Testis (tissue), 2 donors: ENCODE results near the gene PHF2.

Experiments used
- POLR2A ChIP-seq: fragments of 450-650 bp; IDR thresholded peaks from one replicate; pipeline ENCODE4 v1.6.1; 2017; ENCODE audit warnings: antibody characterized with exemption, mild to moderate bottlenecking, moderate library complexity
- TF ChIP-seq, protein P1 (sequence below), 3 experiments: fragments of 450-650 bp in 2 of 3; fragments of 200-600 bp in 1 of 3; sonication (generic) in 1 of 3; IDR thresholded peaks; one replicate each; pipeline ENCODE4 v1.5.1; 2016 to 2019; ENCODE audit warnings: antibody characterized with exemption in 3 of 3, mild to moderate bottlenecking in 2 of 3, moderate library complexity in 1 of 3

DNA sequence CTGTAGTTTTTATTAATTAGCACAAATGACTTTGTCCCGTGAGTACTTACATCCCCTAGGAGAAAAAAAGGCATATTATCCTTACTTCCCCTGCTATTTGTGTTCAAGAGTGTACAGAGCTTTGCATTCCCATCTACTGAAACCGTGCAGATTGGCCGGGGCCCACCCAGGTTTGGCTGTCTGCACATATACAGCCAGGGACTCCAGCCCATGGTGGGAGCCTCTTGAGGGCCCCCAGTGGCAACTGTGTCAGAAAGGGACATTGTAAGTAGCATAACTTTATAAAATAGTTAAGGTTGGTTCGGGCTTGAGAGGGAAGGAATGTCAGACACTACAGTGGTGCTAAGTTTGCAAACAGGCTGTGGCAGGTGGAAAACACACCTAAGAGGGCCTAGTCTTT lies 24.7 kb downstream of the PHF2 start:
- TF ChIP-seq, protein P1, sequence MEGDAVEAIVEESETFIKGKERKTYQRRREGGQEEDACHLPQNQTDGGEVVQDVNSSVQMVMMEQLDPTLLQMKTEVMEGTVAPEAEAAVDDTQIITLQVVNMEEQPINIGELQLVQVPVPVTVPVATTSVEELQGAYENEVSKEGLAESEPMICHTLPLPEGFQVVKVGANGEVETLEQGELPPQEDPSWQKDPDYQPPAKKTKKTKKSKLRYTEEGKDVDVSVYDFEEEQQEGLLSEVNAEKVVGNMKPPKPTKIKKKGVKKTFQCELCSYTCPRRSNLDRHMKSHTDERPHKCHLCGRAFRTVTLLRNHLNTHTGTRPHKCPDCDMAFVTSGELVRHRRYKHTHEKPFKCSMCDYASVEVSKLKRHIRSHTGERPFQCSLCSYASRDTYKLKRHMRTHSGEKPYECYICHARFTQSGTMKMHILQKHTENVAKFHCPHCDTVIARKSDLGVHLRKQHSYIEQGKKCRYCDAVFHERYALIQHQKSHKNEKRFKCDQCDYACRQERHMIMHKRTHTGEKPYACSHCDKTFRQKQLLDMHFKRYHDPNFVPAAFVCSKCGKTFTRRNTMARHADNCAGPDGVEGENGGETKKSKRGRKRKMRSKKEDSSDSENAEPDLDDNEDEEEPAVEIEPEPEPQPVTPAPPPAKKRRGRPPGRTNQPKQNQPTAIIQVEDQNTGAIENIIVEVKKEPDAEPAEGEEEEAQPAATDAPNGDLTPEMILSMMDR (IDR thresholded peaks at IDR 0.05), result no peak
- no peak for TF ChIP-seq POLR2A
